K562 (cell line): ENCODE results near the gene LCLAT1. TPM values are rescaled to one million over a fixed set of nuclear protein-coding genes. Genes with fewer than 3 reads are reported as not detected.

Experiments
- CBX1 ChIP-seq: sonication (generic); IDR thresholded peaks from 2 replicates; pipeline ENCODE4 v1.6.1; 2016; ENCODE audit warnings: antibody characterized with exemption, low read depth, mild to moderate bottlenecking
- MGA ChIP-seq: fragments of 450-650 bp; IDR thresholded peaks from 2 replicates; pipeline ENCODE4 v1.6.1; 2016; ENCODE audit warnings: mild to moderate bottlenecking, moderate library complexity
- MNT ChIP-seq, 2 experiments: fragments of 450-650 bp; conservative IDR thresholded peaks; 2 replicates each; pipeline ENCODE4 v1.6.1; 2017; ENCODE audit warnings: mild to moderate bottlenecking in 2 of 2, moderate library complexity in 2 of 2
- NFATC3 ChIP-seq: fragments of 450-650 bp; IDR thresholded peaks from 2 replicates; pipeline ENCODE4 v1.6.1; 2017; ENCODE audit warnings: mild to moderate bottlenecking
- polyA plus RNA-seq, 8 experiments: library from polyadenylated mRNA; depleted of rRNA in 4 of 8; stranded (reverse) in 5 of 8; unstranded in 3 of 8; fragments of >200 nt; fragmentation: Nextera tagmentation in 2 of 8; fragmentation: Illumina TruSeq in 1 of 8; extraction: Ambion mirVana in 2 of 8; extraction: Trizol in 1 of 8; gene quantifications; 2 replicates each; pipeline versions ENCODE4 v1.2.1 to v1.2.3, GENCODE V29; 2011 to 2014; ENCODE audit warnings: inconsistent platforms in 1 of 8, missing spikeins in 1 of 8
- total RNA-seq, 7 experiments: library from RNA; depleted of rRNA in 6 of 7; stranded (reverse); fragments of >200 nt in 6 of 7; fragmentation: Illumina TruSeq in 2 of 7; extraction: Trizol in 2 of 7; gene quantifications; 2 replicates each; pipeline versions ENCODE4 v1.2.1 to v1.2.3, GENCODE V29; 2011 to 2021; ENCODE audit warnings: low replicate concordance in 1 of 7

The LCLAT1 gene
- total and polyA plus RNA-seq, 9 of the 15 experiments (the other 6 are each of a cell fraction or from before 2014, with no cell fraction given), result 8.9 to 63.3 (median 25.4) TPM

GRCh38 chr2:30459140-30459539 lies 12.1 kb downstream of the LCLAT1 start (continued):
- TF ChIP-seq MGA (no peak), NFATC3 (no peak), CBX1 (no peak), MNT (conservative IDR thresholded peaks at IDR 0.05) (no peak)
